ENCODE results near the gene TSEN2.
"Not testable (repeated sequence)": the region's sequence is repeated elsewhere in the genome, so short reads cannot be mapped to it uniquely, and the experiment has no call there.

TSEN2 gene

GRCh38 chr3:12503126-12503957 lies 19.1 kb downstream of the TSEN2 start:
- DNase-seq (ENCODE audit: low read depth in 1 of 2, low spot score in 1 of 2) = no peak

- DNase-seq (ENCODE audit: low read depth in 1 of 2, low spot score in 1 of 2) = no peak
Observed at GRCh38 chr3:12506201-12506709, 22.0 kb downstream of the TSEN2 start.

- no peak for DNase-seq (ENCODE audit: low read depth in 1 of 2, low spot score in 1 of 2)
Observed at GRCh38 chr3:12507591-12508281, 23.5 kb downstream of the TSEN2 start.

- DNase-seq (ENCODE audit: low read depth in 1 of 2, low spot score in 1 of 2) = no peak
Observed at GRCh38 chr3:12508291-12508700, 24.0 kb downstream of the TSEN2 start.

DNA sequence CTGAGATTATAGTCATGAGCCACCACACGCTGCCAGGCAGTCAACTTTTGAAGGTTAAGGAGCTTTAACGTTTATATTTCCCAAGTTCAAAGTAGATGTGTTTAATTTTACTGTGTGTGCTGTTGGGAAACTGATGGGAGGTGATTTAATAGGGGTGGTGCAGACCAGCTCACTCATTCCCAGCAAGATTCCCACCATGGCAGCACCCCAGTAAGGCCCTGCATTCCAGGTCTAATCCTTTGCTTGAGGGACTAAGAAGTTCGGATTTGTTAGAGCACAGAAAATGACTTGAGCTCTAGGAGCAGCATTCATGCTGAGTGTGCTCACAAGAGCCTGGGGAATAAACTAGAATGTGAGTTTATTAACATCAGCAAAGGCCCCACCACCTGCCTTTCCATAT lies 25.2 kb downstream of the TSEN2 start:
- no peak for DNase-seq (ENCODE audit: low read depth in 1 of 2, low spot score in 1 of 2)

DNA sequence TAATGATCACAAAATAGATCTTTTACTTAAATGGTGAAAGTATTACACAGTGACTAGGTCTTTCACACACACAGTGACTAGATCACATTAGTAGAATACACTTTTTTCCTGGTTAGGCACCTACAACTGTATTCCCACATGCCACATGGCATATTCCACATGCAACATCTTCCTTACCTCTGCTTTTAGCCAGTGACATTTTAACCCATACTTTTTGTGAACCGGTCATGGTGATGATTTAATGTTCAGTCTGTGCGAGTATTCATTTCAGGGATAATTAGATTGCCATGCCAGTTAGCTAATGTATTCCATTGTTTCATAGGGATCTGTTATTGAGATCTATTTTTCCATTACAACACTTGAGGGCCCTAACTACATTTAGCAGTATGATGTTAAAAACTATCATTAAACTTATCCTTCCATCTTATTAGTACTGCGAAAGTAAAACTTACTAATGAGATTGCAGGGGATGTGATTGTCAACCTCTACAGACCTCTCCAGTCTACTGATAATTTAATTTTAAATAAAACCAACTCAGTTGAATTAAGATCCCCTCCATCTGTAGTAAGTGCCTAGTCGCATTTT lies 28.3 kb downstream of the TSEN2 start:
- DNase-seq (ENCODE audit: low read depth in 1 of 2, low spot score in 1 of 2) = no peak

GRCh38 chr3:12513694-12514446 lies 29.6 kb downstream of the TSEN2 start:
- no peak for DNase-seq (ENCODE audit: low read depth in 1 of 2, low spot score in 1 of 2)

DNA sequence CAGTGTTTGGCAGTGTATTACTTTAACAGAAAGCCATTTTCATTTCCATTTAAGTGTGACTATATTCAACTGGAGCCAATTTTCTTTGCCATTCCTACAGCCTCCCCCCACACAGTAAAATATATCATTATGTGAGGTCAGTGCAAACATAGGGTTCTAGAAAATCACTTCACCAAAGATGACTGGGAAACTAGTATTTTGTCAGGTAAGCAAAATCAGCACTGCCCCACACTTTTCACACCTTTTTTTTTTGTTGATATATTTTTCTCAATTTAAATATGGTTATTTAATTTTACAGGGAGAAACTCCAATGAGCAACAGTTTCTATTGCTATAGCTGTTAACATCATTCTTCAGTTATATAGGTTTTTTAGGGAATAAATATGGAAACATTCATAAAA lies 31.4 kb downstream of the TSEN2 start:
- no peak for DNase-seq (ENCODE audit: low read depth in 1 of 2, low spot score in 1 of 2)

DNA sequence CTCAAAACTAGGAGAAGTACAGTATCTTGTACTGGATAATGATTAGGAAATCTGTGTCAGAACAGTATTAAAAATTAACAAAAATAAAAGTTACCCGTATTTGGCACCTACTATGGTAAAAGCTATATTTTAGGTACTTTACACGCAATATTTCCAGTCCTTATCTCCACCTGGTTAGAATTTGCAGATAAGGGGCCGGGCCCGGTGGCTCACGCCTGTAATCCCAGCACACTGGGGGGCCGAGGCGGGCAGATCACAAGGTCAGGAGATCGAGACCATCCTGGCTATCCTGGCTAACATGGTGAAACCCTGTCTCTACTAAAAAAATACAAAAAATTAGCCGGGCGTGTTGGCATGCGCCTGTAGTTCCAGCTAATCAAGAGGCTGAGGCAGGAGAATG lies 32.6 kb downstream of the TSEN2 start:
- no peak for DNase-seq (ENCODE audit: low read depth in 1 of 2, low spot score in 1 of 2)

DNA sequence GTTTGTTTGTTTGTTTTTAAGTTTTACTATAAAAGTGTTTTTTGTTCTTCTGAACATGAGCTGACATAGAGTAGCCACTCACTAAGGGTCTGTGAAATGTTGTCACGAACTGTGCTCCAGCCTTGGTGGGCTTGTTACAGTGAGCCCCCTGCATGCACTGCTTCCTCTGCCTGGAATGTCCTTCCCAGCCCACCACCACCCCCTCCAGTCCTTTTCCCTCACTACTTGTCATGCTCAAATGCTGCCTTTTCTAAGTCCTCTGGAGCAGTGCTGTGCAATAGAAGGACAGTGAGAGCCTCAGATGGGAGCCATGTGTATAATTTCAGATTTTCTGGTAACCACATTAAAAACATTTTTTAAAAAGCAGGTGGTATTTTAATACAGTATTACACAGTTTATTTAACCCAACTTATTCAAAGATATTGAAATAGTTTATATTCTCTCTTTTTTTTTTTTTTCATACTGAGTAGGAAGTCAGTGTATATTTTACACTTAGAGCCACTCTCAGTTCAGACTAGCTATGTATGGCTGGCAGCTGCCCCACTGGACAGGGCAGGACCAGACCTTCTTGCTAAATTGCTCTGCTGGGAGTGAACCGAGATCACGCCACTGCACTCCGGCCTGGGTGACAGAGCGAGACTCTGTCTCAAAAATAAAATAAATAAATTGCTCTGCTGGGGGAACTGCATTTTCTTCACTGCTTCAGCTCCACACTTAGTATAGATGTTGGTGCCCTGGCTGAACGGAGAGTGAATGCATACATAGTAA lies 34.2 kb downstream of the TSEN2 start:
- no peak for DNase-seq (ENCODE audit: low read depth in 1 of 2, low spot score in 1 of 2)

GRCh38 chr3:12521010-12521409 lies 36.7 kb downstream of the TSEN2 start:
- no peak for DNase-seq (ENCODE audit: low read depth in 1 of 2, low spot score in 1 of 2)

GRCh38 chr3:12522721-12523120 lies 38.4 kb downstream of the TSEN2 start:
- no peak for DNase-seq (ENCODE audit: low read depth in 1 of 2, low spot score in 1 of 2)

- no peak for DNase-seq (ENCODE audit: low read depth in 1 of 2, low spot score in 1 of 2)
Observed at GRCh38 chr3:12527757-12528143, 43.5 kb downstream of the TSEN2 start.

DNA sequence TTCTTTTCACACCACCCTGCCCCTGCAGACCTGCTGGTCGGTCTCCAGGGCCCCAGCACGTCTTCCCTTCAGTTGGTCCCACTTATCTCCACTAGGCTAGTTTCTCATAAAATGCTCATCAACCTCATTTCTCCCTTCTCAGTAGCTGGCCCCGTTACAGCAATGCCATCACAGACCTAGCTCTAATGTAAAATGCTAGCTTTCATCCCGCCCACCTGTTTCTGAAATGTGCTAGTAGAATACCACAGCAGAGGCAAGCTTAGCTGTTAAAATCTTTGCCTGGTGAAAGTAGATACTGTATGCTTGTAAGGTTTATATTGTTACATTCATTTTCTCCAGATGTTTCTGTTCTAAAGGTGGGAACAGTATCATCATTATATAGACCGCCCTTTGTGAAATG lies 47.9 kb downstream of the TSEN2 start:
- DNase-seq (ENCODE audit: low read depth in 1 of 2, low spot score in 1 of 2) = no peak

DNA sequence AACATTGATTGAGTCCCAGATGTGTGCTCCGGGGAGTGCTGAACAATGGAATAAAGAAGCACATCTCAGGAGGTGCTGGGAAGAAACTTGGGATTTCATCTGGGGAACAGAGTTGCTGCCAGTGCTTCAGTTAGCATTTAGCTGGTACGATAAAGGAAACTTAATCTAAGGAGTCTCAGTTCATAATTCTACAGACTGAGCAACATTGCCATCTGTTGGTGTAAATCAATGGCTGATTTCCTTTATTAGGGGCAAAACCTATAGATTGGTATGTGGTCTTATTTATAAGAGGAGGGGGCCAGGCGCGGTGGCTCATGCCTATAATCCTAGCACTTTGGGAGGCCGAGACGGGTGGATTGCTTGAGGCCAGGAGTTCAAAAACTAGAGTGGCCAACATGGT lies 52.1 kb downstream of the TSEN2 start:
- DNase-seq (ENCODE audit: low read depth in 1 of 2, low spot score in 1 of 2) = no peak

DNA sequence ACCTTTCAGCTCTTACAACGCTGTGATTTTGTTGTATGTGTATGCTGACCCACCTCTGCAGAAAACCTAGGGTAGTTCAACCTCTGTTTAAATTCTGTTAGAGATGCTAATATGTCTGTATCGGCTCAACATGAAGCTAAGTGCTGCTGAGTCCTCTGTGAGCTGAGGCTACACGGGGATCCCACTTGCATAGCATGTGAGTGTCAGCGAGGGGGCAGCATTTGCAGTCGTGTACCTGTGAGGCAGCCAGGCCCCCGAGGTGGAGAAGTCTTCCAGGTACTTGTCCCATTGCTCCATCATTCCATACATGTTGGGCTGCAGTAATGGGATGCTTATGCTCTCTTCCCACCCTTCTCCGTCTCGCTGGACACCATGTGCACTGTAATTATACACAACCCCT lies 57.3 kb downstream of the TSEN2 start:
- DNase-seq (ENCODE audit: low read depth in 1 of 2, low spot score in 1 of 2) = no peak

DNA sequence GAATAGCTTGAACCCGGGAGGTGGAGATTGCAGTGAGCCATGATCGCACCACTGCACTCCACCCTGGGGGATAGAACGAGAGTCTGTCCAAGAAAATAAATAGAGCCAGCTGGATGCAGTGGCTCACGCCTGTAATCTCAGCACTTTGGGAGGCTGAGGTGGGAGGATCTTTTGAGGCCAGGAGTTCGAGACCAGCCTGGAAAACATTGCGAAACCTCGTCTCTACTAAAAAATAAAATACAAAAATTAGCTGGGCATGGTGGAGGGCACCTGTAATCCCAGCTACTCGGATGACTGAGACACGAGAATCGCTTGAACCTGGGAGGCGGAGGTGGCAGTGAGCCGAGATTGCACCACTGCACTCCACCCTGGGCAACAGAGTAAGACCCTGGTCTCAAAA lies 59.2 kb downstream of the TSEN2 start:
- DNase-seq (ENCODE audit: low read depth in 1 of 2, low spot score in 1 of 2) = not testable (repeated sequence)

GRCh38 chr3:12544652-12545472 lies 60.6 kb downstream of the TSEN2 start:
- no peak for DNase-seq (ENCODE audit: low read depth in 1 of 2, low spot score in 1 of 2)

GRCh38 chr3:12545473-12545791 lies 61.2 kb downstream of the TSEN2 start, which contains the start of gene MKRN2OS:
TSS of gene MKRN2OS (minus strand) at chr3:12545499. CDS start at chr3:12545464, 35 bp downstream.
- DNase-seq (ENCODE audit: low read depth in 1 of 2, low spot score in 1 of 2) = no peak
